ENCODE data around the gene SLC1A2.

- TF ChIP-seq CTCF (IDR thresholded peaks at IDR 0.05) (no peak), POLR2AphosphoS5 (IDR thresholded peaks at IDR 0.05) (no peak)
Observed at GRCh38 chr11:35248558-35249323, 170.6 kb downstream of the SLC1A2 start.
